Measurements from ENCODE around the gene RHPN2.
"Not testable (repeated sequence)": the region's sequence is repeated elsewhere in the genome, so short reads cannot be mapped to it uniquely, and the experiment has no call there.

RHPN2 gene

GRCh38 chr19:33008738-33009137 lies 56.0 kb downstream of the RHPN2 start:
- no peak for DNase-seq (ENCODE audit: extremely low spot score)
- no peak for TF ChIP-seq HDGF (IDR thresholded peaks at IDR 0.05; ENCODE audit: borderline replicate concordance)
- TF ChIP-seq, protein P1, sequence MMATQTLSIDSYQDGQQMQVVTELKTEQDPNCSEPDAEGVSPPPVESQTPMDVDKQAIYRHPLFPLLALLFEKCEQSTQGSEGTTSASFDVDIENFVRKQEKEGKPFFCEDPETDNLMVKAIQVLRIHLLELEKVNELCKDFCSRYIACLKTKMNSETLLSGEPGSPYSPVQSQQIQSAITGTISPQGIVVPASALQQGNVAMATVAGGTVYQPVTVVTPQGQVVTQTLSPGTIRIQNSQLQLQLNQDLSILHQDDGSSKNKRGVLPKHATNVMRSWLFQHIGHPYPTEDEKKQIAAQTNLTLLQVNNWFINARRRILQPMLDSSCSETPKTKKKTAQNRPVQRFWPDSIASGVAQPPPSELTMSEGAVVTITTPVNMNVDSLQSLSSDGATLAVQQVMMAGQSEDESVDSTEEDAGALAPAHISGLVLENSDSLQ (IDR thresholded peaks at IDR 0.05), result no peak
- no peak for TF ChIP-seq ZNF384 (IDR thresholded peaks at IDR 0.05)
- TF ChIP-seq ELF4 (IDR thresholded peaks at IDR 0.05), result no peak
- no peak for TF ChIP-seq CTBP1 (IDR thresholded peaks at IDR 0.05; ENCODE audit: borderline replicate concordance)
- no peak for TF ChIP-seq SP1 (IDR thresholded peaks at IDR 0.05)
- TF ChIP-seq LEF1 (IDR thresholded peaks at IDR 0.05; ENCODE audit: borderline replicate concordance), result no peak
- no peak for TF ChIP-seq TARDBP (IDR thresholded peaks at IDR 0.05)
- TF ChIP-seq FOXK2 (IDR thresholded peaks at IDR 0.05), result no peak
- TF ChIP-seq L3MBTL2 (conservative IDR thresholded peaks at IDR 0.05), result no peak
- no peak for TF ChIP-seq ARNT (IDR thresholded peaks at IDR 0.05)
- no peak for TF ChIP-seq NFRKB (IDR thresholded peaks at IDR 0.05)
- no peak for TF ChIP-seq BHLHE40 (IDR thresholded peaks at IDR 0.05; ENCODE audit: borderline replicate concordance)
- TF ChIP-seq FOXM1 (IDR thresholded peaks at IDR 0.05; ENCODE audit: borderline replicate concordance), result no peak
- no peak for TF ChIP-seq SUZ12 (IDR thresholded peaks at IDR 0.05)
- TF ChIP-seq FOXA1 (IDR thresholded peaks at IDR 0.05), result no peak
- ChIA-PET POLR2A (no interaction called here), CTCF (no interaction called here)

DNA sequence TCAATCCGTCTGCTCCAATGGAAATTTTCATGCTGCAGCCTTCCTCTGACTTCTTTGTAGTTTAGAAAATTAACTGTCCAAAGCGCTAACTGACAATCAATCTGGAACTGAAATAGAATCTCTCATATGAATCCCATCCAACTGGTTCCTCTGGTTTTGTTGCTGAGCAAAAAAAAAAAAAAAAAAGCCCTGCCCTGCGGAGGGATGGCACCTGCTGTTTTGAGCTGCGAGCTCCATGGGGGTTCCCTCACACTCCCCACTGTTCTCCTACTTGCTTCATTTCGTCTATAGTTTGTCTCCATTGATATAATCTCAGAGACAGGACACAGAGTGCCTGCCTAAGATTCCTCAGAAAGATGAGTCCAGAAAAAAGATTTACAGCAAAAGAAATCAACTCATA lies 59.2 kb downstream of the RHPN2 start:
- no peak for DNase-seq (ENCODE audit: extremely low spot score)
- CTCF ChIA-PET, result interaction anchor here (0.7 kb wide), 1 partner anchor 103 kb away, joined by 5 read pairs; no protein-coding TSS in a partner anchor

GRCh38 chr19:33003424-33004024 lies 61.2 kb downstream of the RHPN2 start:
- DNase-seq (ENCODE audit: extremely low spot score); POLR2A ChIA-PET: not testable (repeated sequence)
- CTCF ChIA-PET, result interaction anchor here (0.8 kb wide), 1 partner anchor 403 kb away, joined by 4 read pairs; no protein-coding TSS in a partner anchor

More for the DNA sequence above, 59.2 kb downstream of the RHPN2 start:
- TF ChIP-seq CTBP1 (IDR thresholded peaks at IDR 0.05; ENCODE audit: borderline replicate concordance) (no peak), SUZ12 (IDR thresholded peaks at IDR 0.05) (no peak), BHLHE40 (IDR thresholded peaks at IDR 0.05; ENCODE audit: borderline replicate concordance) (no peak), HDGF (IDR thresholded peaks at IDR 0.05; ENCODE audit: borderline replicate concordance) (no peak), FOXM1 (IDR thresholded peaks at IDR 0.05; ENCODE audit: borderline replicate concordance) (no peak), SP1 (IDR thresholded peaks at IDR 0.05) (no peak), ZNF384 (IDR thresholded peaks at IDR 0.05) (no peak), ELF4 (IDR thresholded peaks at IDR 0.05) (no peak), NFRKB (IDR thresholded peaks at IDR 0.05) (no peak), TARDBP (IDR thresholded peaks at IDR 0.05) (no peak), ARNT (IDR thresholded peaks at IDR 0.05) (no peak), FOXA1 (IDR thresholded peaks at IDR 0.05) (no peak), LEF1 (IDR thresholded peaks at IDR 0.05; ENCODE audit: borderline replicate concordance) (no peak), FOXK2 (IDR thresholded peaks at IDR 0.05) (no peak)
- TF ChIP-seq, protein P1 (IDR thresholded peaks at IDR 0.05), result no peak
- POLR2A ChIA-PET, result no interaction called here

GRCh38 chr19:33002126-33002865 lies 62.4 kb downstream of the RHPN2 start:
- CTCF ChIA-PET; DNase-seq (ENCODE audit: extremely low spot score); POLR2A ChIA-PET: not testable (repeated sequence)

- DNase-seq (ENCODE audit: extremely low spot score), result no peak
- TF ChIP-seq NFRKB (IDR thresholded peaks at IDR 0.05) (no peak), HDGF (IDR thresholded peaks at IDR 0.05; ENCODE audit: borderline replicate concordance) (no peak), ARNT (IDR thresholded peaks at IDR 0.05) (no peak), ELF4 (IDR thresholded peaks at IDR 0.05) (no peak), LEF1 (IDR thresholded peaks at IDR 0.05; ENCODE audit: borderline replicate concordance) (no peak), FOXM1 (IDR thresholded peaks at IDR 0.05; ENCODE audit: borderline replicate concordance) (no peak), CTBP1 (IDR thresholded peaks at IDR 0.05; ENCODE audit: borderline replicate concordance) (no peak), FOXA1 (IDR thresholded peaks at IDR 0.05) (no peak), ZNF384 (IDR thresholded peaks at IDR 0.05) (no peak), SUZ12 (IDR thresholded peaks at IDR 0.05) (no peak)
- TF ChIP-seq, protein P1 (IDR thresholded peaks at IDR 0.05), result no peak
- CTCF ChIA-PET, result no interaction called here
- POLR2A ChIA-PET, result no interaction called here
Observed at GRCh38 chr19:33000910-33001309, 63.8 kb downstream of the RHPN2 start.

DNA sequence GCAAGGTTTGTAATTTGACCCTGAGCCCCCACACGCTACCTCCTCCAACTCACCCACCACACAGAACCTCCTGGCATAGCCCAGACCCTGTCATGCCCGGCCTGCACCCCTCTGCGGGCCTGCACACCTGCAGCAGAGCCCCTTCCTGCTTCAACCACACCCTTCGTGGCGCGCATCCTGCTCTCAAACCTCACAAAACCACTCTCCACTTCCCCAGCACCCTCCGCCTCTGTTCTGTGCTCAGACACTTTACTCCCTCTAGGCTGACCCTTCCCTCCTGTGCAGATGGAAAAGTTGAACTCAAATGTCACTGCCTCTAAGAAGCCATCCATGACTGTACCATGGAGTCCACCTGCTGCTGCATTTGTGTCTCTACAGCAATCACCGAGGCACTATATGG lies 64.2 kb downstream of the RHPN2 start:
- no peak for DNase-seq (ENCODE audit: extremely low spot score)
- POLR2A ChIA-PET, result no interaction called here
- no peak for TF ChIP-seq ARNT (IDR thresholded peaks at IDR 0.05)
- no peak for TF ChIP-seq ELF4 (IDR thresholded peaks at IDR 0.05)
- no peak for TF ChIP-seq CTBP1 (IDR thresholded peaks at IDR 0.05; ENCODE audit: borderline replicate concordance)
- no peak for TF ChIP-seq NFRKB (IDR thresholded peaks at IDR 0.05)
- no peak for TF ChIP-seq ZNF384 (IDR thresholded peaks at IDR 0.05)
- TF ChIP-seq SUZ12 (IDR thresholded peaks at IDR 0.05), result no peak
- TF ChIP-seq FOXA1 (IDR thresholded peaks at IDR 0.05), result no peak
- TF ChIP-seq FOXK2 (IDR thresholded peaks at IDR 0.05), result no peak
- TF ChIP-seq, protein P1 (IDR thresholded peaks at IDR 0.05), result no peak
- no peak for TF ChIP-seq LEF1 (IDR thresholded peaks at IDR 0.05; ENCODE audit: borderline replicate concordance)
- CTCF ChIA-PET, result no interaction called here
